Aorta (tissue), 5 donors: ENCODE measurements around the gene BCOR. TPM values are rescaled to one million over a fixed set of nuclear protein-coding genes. Genes with fewer than 3 reads are reported as not detected.

Experiments used
- ATAC-seq: fragments of 200-7000 bp; cut with Tn5 transposase; one replicate; pipeline ENCODE4 v1.9.1; 2022; ENCODE audit warnings: moderate library complexity; ENCODE audit not compliant: low FRiP score
- DNase-seq, 2 donors: peaks; one replicate each; pipeline ENCODE4 v3.0.0-alpha.2; 2020
- H3K27ac ChIP-seq, 2 donors: one replicate each; pipeline ENCODE4 v1.5.1; 2013; ENCODE audit warnings: low read length in 2 of 2, mild to moderate bottlenecking in 2 of 2, moderate library complexity in 2 of 2, control low read depth in 1 of 2, inconsistent platforms in 1 of 2, low read depth in 1 of 2
- H3K27me3 ChIP-seq, 2 donors: one replicate each; pipeline ENCODE4 v1.6.1; 2013; ENCODE audit warnings: control low read depth in 1 of 2, low read length in 1 of 2, mild to moderate bottlenecking in 1 of 2, moderate library complexity in 1 of 2; ENCODE audit not compliant: insufficient read depth in 2 of 2, control insufficient read depth in 1 of 2
- H3K36me3 ChIP-seq, 2 donors: one replicate each; pipeline ENCODE4 v1.6.1; 2013; ENCODE audit warnings: control low read depth in 1 of 2, low read length in 1 of 2, mild to moderate bottlenecking in 1 of 2; ENCODE audit not compliant: insufficient read depth in 2 of 2, control insufficient read depth in 1 of 2
- H3K4me1 ChIP-seq, 2 donors: one replicate each; pipeline ENCODE4 v1.6.1; 2013; ENCODE audit warnings: low read length in 2 of 2, control low read depth in 1 of 2, mild to moderate bottlenecking in 1 of 2, moderate library complexity in 1 of 2; ENCODE audit not compliant: insufficient read depth in 2 of 2, control insufficient read depth in 1 of 2
- H3K4me3 ChIP-seq, 2 donors: one replicate each; pipeline ENCODE4 v1.5.1; 2013; ENCODE audit warnings: low read length in 2 of 2, control low read depth in 1 of 2, mild to moderate bottlenecking in 1 of 2
- H3K9me3 ChIP-seq: one replicate; pipeline ENCODE4 v1.6.1; 2013; ENCODE audit warnings: mild to moderate bottlenecking, low read length; ENCODE audit not compliant: control insufficient read depth
- WGBS, 2 donors: extraction: QIAGEN DNeasy Blood & Tissue Kit; methylation state at CpG; one replicate each; pipeline ENCODE4 v1.1.7; 2013; 5-methylcytosine and 5-hydroxymethylcytosine counted together
- intact Hi-C, 2 donors: fragments of 100-400 bp; cut with DNase I; formaldehyde crosslinking; loops; one replicate each; pipeline versions ENCODE4 v1.14.2 to v1.15.0; 2022
- polyA plus RNA-seq, 2 donors: library from polyadenylated mRNA; stranded (reverse); fragments of 200-250 nt; gene quantifications; one replicate each; pipeline ENCODE4 v1.2.3, GENCODE V29; 2013
- total RNA-seq, 2 donors: library from RNA; stranded (reverse); fragmentation: NEBNext Ultra II Directional; extraction: Animal tissue kit (Norgen Biotek cat#: 25700); gene quantifications; one replicate each; pipeline ENCODE4 v1.2.1, GENCODE V29; 2021
- donor health status: healthy with polysubstance abuse.
- donor health status: Bipolar disorder and iron deficiency.
- donor health status: DM: no; HTN: no; CAD: no.
- donor health status: DM: no; HTN: no; CAD: no.
- donor health status: DM: yes; HTN: yes; CAD: no.

Gene BCOR
- total and polyA plus RNA-seq, 4 donors: 8.3 to 46.7 (median 17.4) TPM

- peaks cover 3 to 9% of the 10 kb centered on the region in 2 donors for H3K36me3 ChIP-seq
- ATAC-seq (no peak), DNase-seq (peak in 1 of 2 donors; percentile 53)
- H3K27me3 ChIP-seq: no peaks in the 10 kb centered on the region
- WGBS, 2 donors: 77 to 81% methylated on average over 11 of the region's 11 CpGs
- no peak overlapping the region for H3K27ac ChIP-seq
- H3K4me3 ChIP-seq: no peak overlapping the region
- intact Hi-C loops: no loop called here
- H3K4me1 ChIP-seq: no peaks in the 10 kb centered on the region
- H3K9me3 ChIP-seq: no peaks in the 10 kb centered on the region
These were observed 39.0 kb downstream of the BCOR start for GRCh38 chrX:40058719-40059118.

GRCh38 chrX:40057405-40057804, 40.4 kb downstream of the BCOR start:
- no peaks in the 10 kb centered on the region for H3K4me1 ChIP-seq
- no peaks in the 10 kb centered on the region for H3K9me3 ChIP-seq
- H3K27me3 ChIP-seq: no peaks in the 10 kb centered on the region
- H3K4me3 ChIP-seq: no peak overlapping the region
- peaks cover 3 to 9% of the 10 kb centered on the region in 2 donors for H3K36me3 ChIP-seq
- no peak overlapping the region for H3K27ac ChIP-seq
- DNase-seq (peak in 1 of 2 donors; percentile 36), ATAC-seq (no peak)
- intact Hi-C loops: no loop called here
- 90 to 91% methylated on average over 9 of the region's 9 CpGs for WGBS, 2 donors

- H3K27ac ChIP-seq: no peak overlapping the region
- H3K4me3 ChIP-seq: no peak overlapping the region
- intact Hi-C loops: no loop called here
- 43 to 61% methylated on average over 4 of the region's 4 CpGs for WGBS, 2 donors
- no peaks in the 10 kb centered on the region for H3K27me3 ChIP-seq
- no peaks in the 10 kb centered on the region for H3K4me1 ChIP-seq
- DNase-seq: peak in 1 of 2 donors; percentile 46
- peaks cover 6% of the 10 kb centered on the region in 2 donors for H3K36me3 ChIP-seq
- ATAC-seq: no peak
- no peaks in the 10 kb centered on the region for H3K9me3 ChIP-seq
These were observed 41.3 kb downstream of the BCOR start for GRCh38 chrX:40056420-40056819.

GRCh38 chrX:40055495-40055894, 42.3 kb downstream of the BCOR start:
- H3K9me3 ChIP-seq: peaks cover 3% of the 10 kb centered on the region
- no peak overlapping the region for H3K27ac ChIP-seq
- H3K4me1 ChIP-seq: no peaks in the 10 kb centered on the region
- no peak overlapping the region for H3K4me3 ChIP-seq
- no peak for ATAC-seq
- 76 to 79% methylated on average over 6 of the region's 6 CpGs for WGBS, 2 donors
- no peak for DNase-seq
- H3K36me3 ChIP-seq: peaks cover 6 to 9% of the 10 kb centered on the region in 2 donors
- no peaks in the 10 kb centered on the region for H3K27me3 ChIP-seq
- intact Hi-C loops: no loop called here

GRCh38 chrX:40054793-40055192, 43.0 kb downstream of the BCOR start:
- intact Hi-C loops: no loop called here
- WGBS, 2 donors: 97 to 100% methylated on average over 1 of the region's 1 CpG
- DNase-seq (no peak), ATAC-seq (no peak)
- Histone ChIP-seq H3K27me3 (no peaks in the 10 kb centered on the region), H3K9me3 (peaks cover 8% of the 10 kb centered on the region), H3K4me1 (no peaks in the 10 kb centered on the region), H3K4me3 (no peak overlapping the region), H3K36me3 (peaks cover 6 to 13% of the 10 kb centered on the region in 2 donors), H3K27ac (no peak overlapping the region)

GRCh38 chrX:40050532-40050931, 47.2 kb downstream of the BCOR start:
- Histone ChIP-seq H3K9me3 (peaks cover 8% of the 10 kb centered on the region), H3K36me3 (peaks cover 10 to 19% of the 10 kb centered on the region in 2 donors), H3K4me3 (no peak overlapping the region), H3K27me3 (no peaks in the 10 kb centered on the region), H3K4me1 (no peaks in the 10 kb centered on the region), H3K27ac (no peak overlapping the region)
- no peak for DNase-seq
- intact Hi-C loops: no loop called here
- no peak for ATAC-seq
- 98 to 100% methylated on average over 1 of the region's 1 CpG for WGBS, 2 donors

- Histone ChIP-seq H3K36me3 (peaks cover 8 to 19% of the 10 kb centered on the region in 2 donors), H3K9me3 (peaks cover 8% of the 10 kb centered on the region)
- intact Hi-C loops: no loop called here
These were observed 48.6 kb downstream of the BCOR start for GRCh38 chrX:40049084-40049641.

GRCh38 chrX:40047485-40047884, 50.3 kb downstream of the BCOR start:
- no peak for ATAC-seq
- intact Hi-C loops: no loop called here

More at GRCh38 chrX:40049084-40049641, 48.6 kb downstream of the BCOR start:
- Histone ChIP-seq H3K27me3 (no peaks in the 10 kb centered on the region), H3K27ac (no peak overlapping the region), H3K4me3 (no peak overlapping the region), H3K4me1 (no peaks in the 10 kb centered on the region)
- DNase-seq (peak in 1 of 2 donors; percentile 28), ATAC-seq (no peak)
- 92 to 98% methylated on average over 7 of the region's 7 CpGs for WGBS, 2 donors

GRCh38 chrX:40043895-40044294, 53.9 kb downstream of the BCOR start:
- DNase-seq (no peak), ATAC-seq (no peak)
- Histone ChIP-seq H3K27ac (no peak overlapping the region), H3K36me3 (peaks cover 1 to 4% of the 10 kb centered on the region in 2 donors), H3K9me3 (no peaks in the 10 kb centered on the region), H3K27me3 (no peaks in the 10 kb centered on the region), H3K4me3 (no peak overlapping the region), H3K4me1 (no peaks in the 10 kb centered on the region)
- intact Hi-C loops: no loop called here
- WGBS, 2 donors: 46 to 54% methylated on average over 3 of the region's 3 CpGs

More at GRCh38 chrX:40047485-40047884, 50.3 kb downstream of the BCOR start:
- DNase-seq: no peak
- peaks cover 8% of the 10 kb centered on the region for H3K9me3 ChIP-seq
- H3K4me1 ChIP-seq: no peaks in the 10 kb centered on the region
- H3K27me3 ChIP-seq: no peaks in the 10 kb centered on the region
- peaks cover 8 to 16% of the 10 kb centered on the region in 2 donors for H3K36me3 ChIP-seq
- peak overlapping the region in 1 of 2 donors; percentile 3 for H3K4me3 ChIP-seq
- no peak overlapping the region for H3K27ac ChIP-seq
